H54 (cell line): ENCODE measurements around the gene FBXO34.
A peak's percentile ranks its signal among the peaks of the same experiment; 100 is the strongest.

Experiments
- DNase-seq: peaks from one replicate; pipeline ENCODE4 v3.0.0; 2011; ENCODE audit warnings: low spot score, mixed read lengths; ENCODE audit not compliant: insufficient read length
- FAIRE-seq: peaks from 3 replicates; lab custom pipeline; 2011; peaks lifted over from hg19 to GRCh38; lab: Jason Lieb, UNC
- POLR2A ChIP-seq: IDR thresholded peaks from 2 replicates; pipeline ENCODE4 v1.6.1; 2011; ENCODE audit warnings: low read depth, mild to moderate bottlenecking, low read length

FBXO34 gene

DNA sequence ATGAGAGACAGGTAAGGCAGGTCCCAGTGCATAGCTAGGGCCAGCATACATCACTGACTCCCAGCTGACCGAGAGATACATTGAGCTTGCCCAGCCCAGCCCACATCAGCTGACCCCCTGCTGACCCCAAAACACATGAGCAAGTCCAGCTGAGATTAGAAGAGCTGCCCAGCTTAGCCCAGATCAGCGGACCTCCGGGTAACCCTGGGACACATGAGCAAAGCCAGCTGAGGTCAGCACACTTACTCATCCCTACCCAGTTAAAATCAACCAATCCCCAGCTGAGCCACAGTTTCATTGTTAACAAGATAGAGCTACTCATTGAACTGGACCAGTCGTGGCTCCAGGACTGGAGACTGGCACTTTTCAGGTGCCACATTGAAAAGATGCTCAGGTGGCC is 21.8 kb upstream of the FBXO34 start:
- DNase-seq (peak; percentile 35), FAIRE-seq (peak; percentile 53)
- TF ChIP-seq POLR2A: no peak

- no peak for FAIRE-seq
- DNase-seq: no peak
- no peak for TF ChIP-seq POLR2A
Measured at GRCh38 chr14:55253276-55253675, 17.9 kb upstream of the FBXO34 start.

- no peak for TF ChIP-seq POLR2A
- DNase-seq (no peak), FAIRE-seq (no peak)
Measured at GRCh38 chr14:55254581-55254980, 16.6 kb upstream of the FBXO34 start.

DNA sequence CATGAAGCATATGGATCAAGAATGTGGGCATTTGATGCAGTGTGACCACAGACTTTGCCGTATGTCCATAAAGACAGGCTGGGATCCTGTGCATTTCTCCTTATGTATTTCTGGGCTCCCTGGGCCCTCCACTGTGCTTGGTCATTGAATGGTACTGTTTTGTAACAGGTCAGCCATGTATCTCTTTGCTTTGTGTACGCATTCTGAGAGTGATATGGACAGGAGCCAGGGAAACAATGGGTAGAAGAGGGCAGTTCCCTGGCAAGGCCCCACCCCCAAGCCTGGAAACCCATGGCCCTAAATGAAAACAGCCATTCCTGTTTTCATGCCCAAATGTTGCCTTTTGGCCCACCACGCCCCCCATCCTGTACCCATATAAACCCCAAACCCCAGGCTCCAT is 15.2 kb upstream of the FBXO34 start:
- no peak for FAIRE-seq
- DNase-seq: no peak
- TF ChIP-seq POLR2A: no peak

- DNase-seq (no peak), FAIRE-seq (no peak)
- no peak for TF ChIP-seq POLR2A
Measured at GRCh38 chr14:55256586-55256985, 14.6 kb upstream of the FBXO34 start.

GRCh38 chr14:55265197-55265596 is 6.0 kb upstream of the FBXO34 start:
- FAIRE-seq (no peak), DNase-seq (no peak)
- TF ChIP-seq POLR2A: no peak

DNA sequence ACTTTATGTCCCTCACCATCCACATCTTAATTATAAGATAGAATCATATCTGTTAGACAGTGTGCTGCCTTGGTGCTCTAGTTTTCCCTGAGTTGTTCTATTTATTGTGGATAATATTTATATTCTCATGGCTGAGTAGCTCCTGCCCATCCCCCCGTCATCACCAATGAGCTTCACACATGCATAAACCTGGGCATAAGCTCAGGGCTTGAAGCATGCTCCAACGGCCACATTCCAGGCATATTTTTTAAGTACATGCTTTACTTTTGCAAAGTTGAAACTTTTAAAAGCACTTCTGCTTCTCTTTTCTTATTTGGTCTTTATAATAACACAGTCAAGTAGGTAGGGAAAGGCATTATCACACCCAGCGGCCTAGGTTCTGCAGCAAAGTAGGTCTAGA is 3.4 kb upstream of the FBXO34 start:
- no peak for FAIRE-seq
- no peak for DNase-seq
- TF ChIP-seq POLR2A: no peak

GRCh38 chr14:55271572-55272298 is 514 bp downstream of the FBXO34 start:
- FAIRE-seq (no peak), DNase-seq (peak; percentile 71)
- TF ChIP-seq POLR2A: peak; percentile 56

DNA sequence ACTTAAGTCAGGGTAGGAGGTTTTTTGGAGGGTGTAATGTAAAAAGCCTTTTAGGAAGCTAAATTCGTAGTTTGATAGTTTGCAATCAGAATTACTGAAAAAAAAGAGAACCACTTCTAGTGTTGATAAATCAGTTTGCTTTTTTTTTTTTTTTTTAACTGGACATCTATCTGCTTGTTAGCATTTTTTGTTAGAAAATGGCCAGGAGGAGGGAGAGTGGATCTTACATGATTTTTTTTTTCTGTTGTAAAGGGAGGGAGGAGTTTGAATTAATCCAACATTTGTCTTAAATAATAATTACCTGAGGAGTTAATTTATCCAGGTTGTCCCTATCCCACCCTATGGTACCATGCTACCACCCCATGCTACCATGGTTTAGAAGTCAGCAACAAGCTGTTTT is 1.2 kb downstream of the FBXO34 start:
- DNase-seq (no peak), FAIRE-seq (no peak)
- TF ChIP-seq POLR2A: no peak

GRCh38 chr14:55272922-55273321 is 1.7 kb downstream of the FBXO34 start:
- FAIRE-seq (no peak), DNase-seq (no peak)
- no peak for TF ChIP-seq POLR2A

GRCh38 chr14:55274146-55274545 is 2.9 kb downstream of the FBXO34 start:
- no peak for DNase-seq
- TF ChIP-seq POLR2A: no peak
- no peak for FAIRE-seq

GRCh38 chr14:55274751-55275150 is 3.5 kb downstream of the FBXO34 start:
- DNase-seq: no peak
- FAIRE-seq: no peak
- TF ChIP-seq POLR2A: no peak

DNA sequence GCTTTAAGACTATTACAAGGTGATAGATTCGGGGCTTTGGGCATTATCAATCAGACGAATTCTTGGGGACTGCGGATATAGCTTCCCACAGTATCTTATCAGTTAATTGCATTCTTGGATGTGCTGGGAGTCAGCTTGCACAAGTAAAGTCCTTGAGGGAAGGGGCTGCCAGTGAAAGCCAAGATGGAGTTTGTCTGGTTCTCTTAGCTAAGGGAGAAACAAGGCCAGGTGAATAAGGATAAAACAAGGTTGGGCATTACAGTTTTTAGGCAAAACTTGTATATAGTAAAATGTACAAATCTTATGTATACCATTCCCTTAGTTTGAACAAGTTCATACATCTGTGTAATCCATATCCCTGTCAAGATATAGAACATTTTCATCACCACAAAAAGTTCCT is 5.5 kb downstream of the FBXO34 start:
- FAIRE-seq (no peak), DNase-seq (no peak)
- no peak for TF ChIP-seq POLR2A

DNA sequence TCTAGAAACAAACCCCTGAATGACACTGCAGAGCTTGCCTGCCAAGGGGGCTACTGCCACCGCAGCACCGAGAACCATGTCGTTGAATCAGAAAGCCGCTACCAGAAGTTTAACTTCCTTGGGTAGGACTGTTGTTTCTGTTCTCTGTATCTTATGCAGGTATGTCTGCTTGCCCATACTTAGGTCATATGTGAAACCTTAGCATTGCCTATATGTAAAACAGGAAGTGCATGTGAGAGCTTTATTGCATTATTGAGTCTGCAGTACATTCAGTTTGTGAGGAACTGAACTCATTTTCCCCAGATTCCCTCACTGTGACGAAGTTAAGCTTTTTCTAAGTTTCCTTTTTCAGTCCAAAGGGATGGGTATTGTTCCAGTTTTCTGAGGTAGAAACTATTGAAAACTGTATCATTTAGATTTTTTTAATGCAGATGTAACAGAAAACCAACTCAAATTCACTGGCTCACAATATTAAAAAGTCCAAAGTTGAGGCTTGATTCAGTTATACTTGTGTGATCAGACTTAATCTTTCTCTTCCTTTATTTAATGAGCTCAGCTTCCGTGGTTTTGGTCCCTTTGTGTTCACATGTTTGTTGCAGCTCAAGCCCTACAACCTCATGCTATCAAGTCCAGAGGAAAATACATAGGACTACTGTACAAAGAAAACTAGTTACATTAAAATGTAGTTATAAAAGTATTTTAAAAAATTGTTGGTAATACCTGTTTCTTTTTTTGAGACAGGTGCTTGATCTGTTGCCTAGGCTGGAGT is 6.9 kb downstream of the FBXO34 start:
- no peak for TF ChIP-seq POLR2A
- DNase-seq (no peak), FAIRE-seq (no peak)

- FAIRE-seq (no peak), DNase-seq (no peak)
- TF ChIP-seq POLR2A: no peak
Measured at GRCh38 chr14:55279384-55279783, 8.2 kb downstream of the FBXO34 start.
